Naive thymus-derived CD4-positive, alpha-beta T cell (primary cell): ENCODE results near the gene FARSA. TPM values are rescaled to one million over a fixed set of nuclear protein-coding genes. Genes with fewer than 3 reads are reported as not detected.

Source experiments
- ATAC-seq: fragments of 150-1000 bp; cut with Tn5 transposase; 2 replicates; pipeline ENCODE4 v1.10.0; 2021; ENCODE audit warnings: mild to moderate bottlenecking, moderate library complexity
- CTCF ChIA-PET: fragments of 350-600 bp; sonication (Branson Sonifier 250); formaldehyde crosslinking; loops from one replicate; lab custom pipeline; 2021; ENCODE audit warnings: antibody characterized with exemption; lab: Charles Lee
- POLR2A ChIA-PET: fragments of 350-600 bp; sonication (Branson Sonifier 250); formaldehyde crosslinking; loops from one replicate; lab custom pipeline; 2021; ENCODE audit warnings: antibody characterized with exemption, inconsistent platforms; lab: Charles Lee
- DNase-seq, 9 donors: peaks; one replicate each; pipeline versions ENCODE4 v3.0.0 to v3.0.0-alpha.2; 2020 to 2022; ENCODE audit warnings: mixed read lengths in 1 of 9
- H3K27ac ChIP-seq: one replicate; pipeline ENCODE4 v1.7.0; 2013; ENCODE audit warnings: mild to moderate bottlenecking, low read depth, low read length, moderate library complexity
- H3K27me3 ChIP-seq, 2 donors: one replicate each; pipeline ENCODE4 v1.7.0; 2013; ENCODE audit warnings: low read length in 2 of 2, mild to moderate bottlenecking in 2 of 2, moderate library complexity in 2 of 2; ENCODE audit not compliant: control insufficient read depth in 2 of 2, insufficient read depth in 2 of 2
- H3K36me3 ChIP-seq, 3 experiments: 1 replicate in 2 of 3; 2 replicates in 1 of 3; pipeline ENCODE4 v1.7.0; 2013; ENCODE audit warnings: low read length in 3 of 3, mild to moderate bottlenecking in 3 of 3, moderate library complexity in 1 of 3; ENCODE audit not compliant: insufficient read depth in 3 of 3, control insufficient read depth in 2 of 3
- H3K4me1 ChIP-seq, 2 donors: one replicate each; pipeline ENCODE4 v1.7.0; 2013; ENCODE audit warnings: low read length in 2 of 2, mild to moderate bottlenecking in 2 of 2, moderate library complexity in 1 of 2; ENCODE audit not compliant: control insufficient read depth in 2 of 2, insufficient read depth in 2 of 2
- H3K4me3 ChIP-seq: 2 replicates; pipeline ENCODE4 v1.7.0; 2013; ENCODE audit warnings: mild to moderate bottlenecking, low read length
- H3K9me3 ChIP-seq, 3 experiments: 1 replicate in 2 of 3; 2 replicates in 1 of 3; pipeline ENCODE4 v1.7.0; 2013; ENCODE audit warnings: low read length in 3 of 3; ENCODE audit not compliant: control insufficient read depth in 2 of 3
- H3K27ac Mint-ChIP-seq, 9 donors: one replicate each; pipeline ENCODE4 v1.8.0; 2020 to 2022; ENCODE audit warnings: mixed read lengths in 9 of 9, mild to moderate bottlenecking in 8 of 9, moderate library complexity in 5 of 9, inconsistent platforms in 2 of 9
- H3K27me3 Mint-ChIP-seq, 5 donors: one replicate each; pipeline ENCODE4 v1.8.0; 2021 to 2022; ENCODE audit warnings: mixed read lengths in 5 of 5, mild to moderate bottlenecking in 1 of 5
- H3K36me3 Mint-ChIP-seq, 5 donors: one replicate each; pipeline ENCODE4 v1.8.0; 2020 to 2022; ENCODE audit warnings: mixed read lengths in 5 of 5, mild to moderate bottlenecking in 3 of 5, inconsistent platforms in 1 of 5
- H3K4me1 Mint-ChIP-seq, 7 donors: one replicate each; pipeline ENCODE4 v1.8.0; 2020 to 2022; ENCODE audit warnings: mixed read lengths in 7 of 7, mild to moderate bottlenecking in 3 of 7, inconsistent platforms in 1 of 7
- H3K4me3 Mint-ChIP-seq, 10 donors: one replicate each; pipeline ENCODE4 v1.8.0; 2020 to 2022; ENCODE audit warnings: mild to moderate bottlenecking in 10 of 10, mixed read lengths in 10 of 10, moderate library complexity in 6 of 10, inconsistent platforms in 2 of 10
- H3K9me3 Mint-ChIP-seq, 11 donors: one replicate each; pipeline ENCODE4 v1.8.0; 2020 to 2022; ENCODE audit warnings: mixed read lengths in 11 of 11, mild to moderate bottlenecking in 4 of 11, inconsistent platforms in 1 of 11, moderate library complexity in 1 of 11
- intact Hi-C, 2 donors: fragments of 100-400 bp; cut with micrococcal nuclease; formaldehyde crosslinking; loops; one replicate each; pipeline ENCODE4 v1.15.1; 2023
- polyA plus RNA-seq, 2 donors: library from polyadenylated mRNA; unstranded; fragments of 300-500 nt; fragmentation: Illumina TruSeq; gene quantifications; one replicate each; pipeline ENCODE4 v1.2.3, GENCODE V29; 2021
- total RNA-seq, 6 experiments: library from RNA in 5 of 6; stranded (reverse) in 5 of 6; gene quantifications; 1 replicate in 5 of 6; 2 replicates in 1 of 6; pipeline ENCODE4 v1.2.3 and lab custom pipeline; 2021 to 2026

Gene FARSA
- total and polyA plus RNA-seq, 7 experiments from 2014 or later, result 25.9 to 109 (median 58.0) TPM

DNA sequence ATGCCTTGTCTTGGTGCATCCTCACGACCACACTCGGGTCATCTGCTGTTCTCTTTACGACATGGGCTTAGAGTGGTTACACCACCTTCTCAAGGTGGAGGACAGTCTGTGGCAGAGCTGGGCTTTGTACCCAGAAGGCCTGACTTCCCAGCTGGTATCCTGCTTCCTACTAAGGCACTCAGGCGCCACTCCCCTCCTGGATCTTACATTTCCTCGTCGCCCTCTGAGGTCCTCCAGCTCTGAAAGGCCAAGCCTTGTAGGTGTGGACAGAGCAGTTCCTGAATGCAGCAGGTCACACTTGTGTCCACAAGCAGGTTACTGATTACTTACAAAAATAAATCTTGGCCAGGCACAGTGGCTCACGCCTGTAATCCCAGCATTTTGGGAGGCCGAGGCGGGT is 26.3 kb downstream of the FARSA start:
- peaks cover 0 to 3% (median 0%) of the 10 kb centered on the region in 7 donors for H3K4me1 Mint-ChIP-seq
- Histone ChIP-seq H3K27me3 (no peaks in the 10 kb centered on the region), H3K4me1 (no peaks in the 10 kb centered on the region), H3K36me3 (no peaks in the 10 kb centered on the region), H3K27ac (no peak overlapping the region), H3K4me3 (no peak overlapping the region), H3K9me3 (no peaks in the 10 kb centered on the region)
- ChIA-PET POLR2A (interaction anchor here (0.7 to 2.1 kb wide), 5 partner anchors 8 to 39 kb away, joined by 3 to 8 read pairs (median 4); partner anchors contain the start of gene GCDH), CTCF (interaction anchor here (0.8 kb wide), 1 partner anchor 17 kb away, joined by 4 read pairs; the partner anchor contains the start of gene GCDH)
- DNase-seq (no peak), ATAC-seq (no peak)
- no peaks in the 10 kb centered on the region for H3K9me3 Mint-ChIP-seq
- intact Hi-C loops, result no loop called here
- H3K4me3 Mint-ChIP-seq, result no peak overlapping the region
- peaks cover 0 to 4% (median 0%) of the 10 kb centered on the region in 5 donors for H3K36me3 Mint-ChIP-seq
- H3K27me3 Mint-ChIP-seq, result no peaks in the 10 kb centered on the region
- peak overlapping the region in 2 of 9 donors; percentile 44 to 59 for H3K27ac Mint-ChIP-seq

DNA sequence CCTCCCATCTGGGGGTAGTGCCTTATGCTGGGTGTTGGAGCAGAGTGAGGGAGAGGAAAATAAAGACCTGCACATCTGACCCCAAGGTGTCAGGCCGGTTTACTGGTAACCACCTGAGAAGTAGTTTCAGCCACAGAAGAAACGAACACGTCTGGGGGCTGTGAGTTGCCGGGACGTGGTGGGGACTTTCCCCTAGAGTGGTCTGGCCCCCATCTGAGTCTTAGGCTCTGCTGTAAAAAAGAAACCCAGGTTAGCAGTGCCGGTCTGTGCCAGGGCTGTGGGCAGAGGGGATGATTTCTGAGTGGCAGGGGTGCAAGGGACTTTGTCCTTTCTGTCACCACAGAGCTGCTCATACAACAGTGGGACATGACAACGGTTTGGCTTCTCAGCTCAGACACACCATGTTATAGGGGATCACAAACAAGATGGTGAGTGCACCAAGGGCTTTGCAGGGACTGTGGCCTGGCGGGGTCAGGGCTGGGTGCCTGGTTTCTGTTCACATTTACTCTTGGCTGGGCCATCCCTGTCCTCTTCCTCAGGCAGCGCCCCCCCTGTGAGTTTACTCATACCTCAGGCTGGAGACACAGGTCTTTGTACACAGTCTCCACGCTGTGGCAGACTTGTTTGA is 33.5 kb downstream of the FARSA start:
- DNase-seq, result no peak
- Histone ChIP-seq H3K4me3 (no peak overlapping the region), H3K27me3 (no peaks in the 10 kb centered on the region), H3K27ac (no peak overlapping the region), H3K36me3 (peaks cover 0 to 52% (median 8%) of the 10 kb centered on the region in 3 experiments), H3K4me1 (no peaks in the 10 kb centered on the region), H3K9me3 (no peaks in the 10 kb centered on the region)
- no peak overlapping the region for H3K4me3 Mint-ChIP-seq
- no peaks in the 10 kb centered on the region for H3K9me3 Mint-ChIP-seq
- ATAC-seq, result peak; percentile 40
- H3K36me3 Mint-ChIP-seq, result peaks cover under 1 to 16% (median 2%) of the 10 kb centered on the region in 5 donors
- ChIA-PET POLR2A (interaction anchor here (0.9 to 1.3 kb wide), 4 partner anchors 9 to 39 kb away, joined by 3 to 5 read pairs (median 4); partner anchors contain the start of genes CALR and GCDH), CTCF (interaction anchor here (0.6 to 1.0 kb wide), 2 partner anchors 9 to 74 kb away, joined by 3 to 4 read pairs; partner anchors contain the start of gene GCDH)
- no peaks in the 10 kb centered on the region for H3K27me3 Mint-ChIP-seq
- peaks cover 0 to 4% (median 0%) of the 10 kb centered on the region in 7 donors for H3K4me1 Mint-ChIP-seq
- peak overlapping the region in 1 of 9 donors; percentile 51 for H3K27ac Mint-ChIP-seq
- intact Hi-C loops, result no loop called here

DNA sequence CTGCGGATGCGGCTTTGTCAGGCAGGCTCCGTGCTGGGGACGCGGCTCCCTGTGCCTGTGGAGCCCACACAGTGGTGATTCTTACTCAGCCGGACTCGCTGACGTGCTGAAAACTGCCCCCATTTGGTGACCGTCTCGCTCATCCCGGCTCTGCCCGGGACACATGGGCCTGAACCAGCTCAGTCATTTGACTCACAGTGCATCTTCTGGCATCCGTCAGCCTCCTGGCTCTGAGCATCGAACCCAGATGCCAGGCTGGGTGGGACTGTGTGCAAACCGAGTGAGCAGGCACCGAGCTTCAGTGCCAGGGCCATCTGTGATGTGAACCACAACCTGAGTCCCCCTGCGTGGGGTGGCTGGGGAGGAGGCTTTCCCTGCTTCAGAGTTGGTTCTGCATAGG is 37.1 kb downstream of the FARSA start:
- Histone ChIP-seq H3K27me3 (no peaks in the 10 kb centered on the region), H3K27ac (no peak overlapping the region), H3K9me3 (no peaks in the 10 kb centered on the region), H3K36me3 (peaks cover 0 to 71% (median 8%) of the 10 kb centered on the region in 3 experiments), H3K4me1 (peaks cover 5 to 9% of the 10 kb centered on the region in 2 donors), H3K4me3 (no peak overlapping the region)
- no peaks in the 10 kb centered on the region for H3K27me3 Mint-ChIP-seq
- no peaks in the 10 kb centered on the region for H3K9me3 Mint-ChIP-seq
- ATAC-seq (no peak), DNase-seq (no peak)
- ChIA-PET CTCF (interaction anchor here (0.6 kb wide), 1 partner anchor 57 kb away, joined by 4 read pairs; no protein-coding TSS in a partner anchor), POLR2A (interaction anchor here (0.6 kb wide), 1 partner anchor 188 kb away, joined by 7 read pairs; no protein-coding TSS in a partner anchor)
- H3K36me3 Mint-ChIP-seq, result peaks cover 4 to 29% (median 15%) of the 10 kb centered on the region in 5 donors
- intact Hi-C loops, result no loop called here
- no peak overlapping the region for H3K4me3 Mint-ChIP-seq
- H3K4me1 Mint-ChIP-seq, result peaks cover 6 to 15% (median 12%) of the 10 kb centered on the region in 7 donors
- H3K27ac Mint-ChIP-seq, result no peak overlapping the region

DNA sequence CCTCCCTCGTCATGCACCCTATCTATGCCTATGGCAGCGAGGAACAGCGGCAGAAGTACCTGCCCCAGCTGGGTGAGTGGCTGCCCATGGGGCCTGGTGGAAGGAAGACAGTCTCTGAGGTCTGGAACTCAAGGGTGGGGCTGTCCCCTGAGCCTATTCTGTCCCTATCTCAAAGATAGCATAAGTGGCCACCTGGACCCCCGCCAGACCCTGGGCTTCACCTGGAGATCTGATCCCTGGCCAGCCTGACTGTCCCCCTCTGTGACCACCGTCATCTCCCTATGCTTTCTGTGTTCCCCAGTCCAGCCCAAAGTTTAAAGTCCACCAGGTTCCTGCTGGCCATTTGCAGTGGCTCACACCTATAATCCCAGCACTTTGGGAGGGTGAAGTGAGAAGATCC is 39.9 kb downstream of the FARSA start:
- peaks cover 0 to 52% (median 8%) of the 10 kb centered on the region in 3 experiments for H3K36me3 ChIP-seq
- H3K4me1 ChIP-seq, result peaks cover 5 to 15% of the 10 kb centered on the region in 2 donors
- peak overlapping the region in 4 of 9 donors; percentile 29 to 59 (median 55) for H3K27ac Mint-ChIP-seq
- ChIA-PET POLR2A (interaction anchor here (1.1 to 4.3 kb wide), 2 partner anchors 21 to 44 kb away, joined by 4 to 46 read pairs; no protein-coding TSS in a partner anchor), CTCF (no interaction called here)
- intact Hi-C loops, result no loop called here
- no peak for DNase-seq
- no peak overlapping the region for H3K4me3 ChIP-seq
- H3K9me3 Mint-ChIP-seq, result peaks cover 0 to 7% (median 0%) of the 10 kb centered on the region in 11 donors
- ATAC-seq, result no peak
- peaks cover 18 to 34% (median 24%) of the 10 kb centered on the region in 7 donors for H3K4me1 Mint-ChIP-seq
- H3K27ac ChIP-seq, result no peak overlapping the region
- H3K27me3 ChIP-seq, result no peaks in the 10 kb centered on the region
- H3K36me3 Mint-ChIP-seq, result peaks cover 5 to 20% (median 16%) of the 10 kb centered on the region in 5 donors
- H3K27me3 Mint-ChIP-seq, result no peaks in the 10 kb centered on the region
- H3K4me3 Mint-ChIP-seq, result peak overlapping the region in 7 of 10 donors; percentile 25 to 99 (median 64)
- no peaks in the 10 kb centered on the region for H3K9me3 ChIP-seq

DNA sequence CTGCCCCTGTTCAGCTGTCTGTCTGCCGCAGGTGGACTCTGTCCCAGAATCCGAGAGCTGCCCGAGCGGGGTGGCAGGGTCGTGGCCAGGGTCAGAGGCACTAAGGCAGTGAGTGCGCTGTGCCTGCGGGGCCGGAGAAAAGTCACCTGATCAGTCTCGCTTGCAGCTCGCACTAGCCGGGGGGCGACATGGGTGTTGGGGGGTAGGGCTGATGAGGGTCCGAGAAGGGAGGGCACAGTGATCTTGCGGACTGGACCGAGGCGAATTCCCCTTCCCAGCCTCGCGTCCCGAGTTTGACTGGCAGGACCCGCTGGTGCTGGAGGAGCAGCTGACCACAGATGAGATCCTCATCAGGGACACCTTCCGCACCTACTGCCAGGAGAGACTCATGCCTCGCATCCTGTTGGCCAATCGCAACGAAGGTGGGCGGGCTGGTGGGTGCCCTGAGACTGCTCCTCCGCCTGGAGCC is 41.9 kb downstream of the FARSA start:
- H3K27me3 ChIP-seq, result no peaks in the 10 kb centered on the region
- peak overlapping the region; percentile 91 to 100 (median 99) for H3K4me3 Mint-ChIP-seq
- no peak for ATAC-seq

More for the DNA sequence above, 41.9 kb downstream of the FARSA start:
- Histone ChIP-seq H3K9me3 (no peaks in the 10 kb centered on the region), H3K27ac (peak overlapping the region; percentile 83), H3K36me3 (peaks cover 0 to 32% (median under 1%) of the 10 kb centered on the region in 3 experiments), H3K4me3 (peak overlapping the region; percentile 87), H3K4me1 (peaks cover 5 to 15% of the 10 kb centered on the region in 2 donors)
- Mint-ChIP-seq H3K4me1 (peaks cover 16 to 36% (median 25%) of the 10 kb centered on the region in 7 donors), H3K27me3 (peaks cover 0 to 2% (median 0%) of the 10 kb centered on the region in 5 donors), H3K9me3 (peaks cover 0 to 7% (median 0%) of the 10 kb centered on the region in 11 donors), H3K36me3 (peaks cover 5 to 17% (median 16%) of the 10 kb centered on the region in 5 donors), H3K27ac (peak overlapping the region; percentile 94 to 99 (median 98))
- peak in 1 of 9 donors; percentile 19 for DNase-seq
- POLR2A ChIA-PET, result interaction anchor here (0.6 to 4.3 kb wide), 22 partner anchors 8 to 395 kb away, joined by 3 to 46 read pairs (median 6); partner anchors contain the start of genes CALR, DHPS, DNASE2 and FARSA
- intact Hi-C loops, result loop anchor here (1.0 to 2.0 kb wide), 6 partner anchors 23 to 225 kb away; partner anchors contain the start of genes CALR (in 2 of the 2), FARSA (in 2 of the 2), SYCE2 (in 2 of the 2) and TRMT1 (in 2 of the 2)
- CTCF ChIA-PET, result interaction anchor here (0.5 to 2.3 kb wide), 7 partner anchors 10 to 971 kb away, joined by 3 to 21 read pairs (median 6); partner anchors contain the start of genes CALR and DNASE2
